Stimulated activated CD4-positive, alpha-beta T cell treated with anti-CD3 and anti-CD28 coated beads, Interleukin-15, amount 100 ng/mL, for 24 hours (primary cell): ENCODE results near the gene BTBD19.
"Not testable (repeated sequence)": the region's sequence is repeated elsewhere in the genome, so short reads cannot be mapped to it uniquely, and the experiment has no call there.

Experiments used
- DNase-seq: peaks from one replicate; pipeline ENCODE4 v3.0.0-alpha.2; 2020

BTBD19 gene

DNA sequence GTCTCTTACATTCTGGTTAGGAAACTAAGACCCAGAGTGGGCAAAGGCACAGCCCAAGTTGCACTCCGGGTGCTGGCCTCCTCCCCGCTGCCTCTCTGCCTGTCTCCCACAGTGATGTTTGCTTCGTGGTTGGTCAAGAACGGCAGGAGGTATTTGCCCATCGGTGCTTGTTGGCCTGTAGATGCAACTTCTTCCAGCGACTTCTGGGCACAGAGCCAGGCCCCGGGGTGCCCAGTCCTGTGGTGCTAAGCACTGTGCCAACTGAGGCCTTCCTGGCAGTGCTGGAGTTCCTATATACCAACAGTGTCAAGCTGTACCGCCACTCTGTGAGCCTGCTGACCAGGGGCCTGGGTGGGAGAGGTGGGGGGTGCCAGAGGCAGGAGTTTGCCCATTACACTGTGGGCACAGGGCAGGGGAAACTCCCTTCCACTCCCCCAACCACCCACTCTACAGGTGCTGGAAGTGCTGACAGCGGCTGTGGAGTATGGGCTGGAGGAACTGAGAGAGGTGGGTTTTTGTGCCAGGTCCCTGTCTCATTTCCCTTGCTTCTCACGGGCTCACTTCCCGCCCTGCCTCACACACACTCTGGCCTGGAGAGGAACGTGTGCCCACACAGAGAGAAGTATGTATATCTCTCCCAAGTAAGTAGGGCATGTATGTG is 1.9 kb downstream of the BTBD19 start:
- peak; percentile 64 for DNase-seq

DNA sequence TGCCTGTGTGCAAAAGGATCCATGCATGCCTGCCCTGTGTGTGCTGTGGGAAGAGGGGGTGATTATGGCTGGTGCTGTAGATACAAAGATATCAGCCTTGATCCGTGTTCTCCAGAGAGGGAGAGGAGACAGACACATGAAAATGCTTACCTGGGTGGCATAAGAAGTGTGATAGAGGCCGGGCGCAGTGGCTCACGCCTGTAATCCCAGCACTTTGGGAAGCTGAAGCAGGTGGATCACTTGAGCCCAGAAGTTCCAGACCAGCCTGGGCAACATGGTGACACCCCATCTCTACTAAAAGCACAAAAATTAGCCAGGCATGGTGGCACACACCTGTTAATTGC is 2.4 kb downstream of the BTBD19 start:
- not testable (repeated sequence) for DNase-seq

DNA sequence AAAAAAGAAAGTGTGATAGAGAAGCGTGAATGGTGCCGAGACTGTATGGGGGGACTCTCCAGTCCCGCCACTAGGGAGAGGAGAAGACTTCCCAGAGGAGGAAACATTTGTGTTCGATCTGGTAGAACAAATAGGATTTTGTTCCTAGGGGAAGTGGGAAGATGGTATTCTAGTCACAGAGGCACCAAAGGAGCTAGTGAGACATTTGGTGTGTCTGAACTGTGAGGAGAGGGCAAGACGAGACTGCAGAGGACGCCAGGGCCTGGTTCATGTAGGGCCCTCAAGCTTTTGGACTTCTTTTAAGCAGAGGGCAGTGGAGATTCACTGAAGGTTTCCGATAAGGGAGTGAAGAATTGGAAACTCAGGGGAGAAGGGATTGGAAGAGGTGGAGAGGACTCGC is 2.9 kb downstream of the BTBD19 start:
- no peak for DNase-seq

DNA sequence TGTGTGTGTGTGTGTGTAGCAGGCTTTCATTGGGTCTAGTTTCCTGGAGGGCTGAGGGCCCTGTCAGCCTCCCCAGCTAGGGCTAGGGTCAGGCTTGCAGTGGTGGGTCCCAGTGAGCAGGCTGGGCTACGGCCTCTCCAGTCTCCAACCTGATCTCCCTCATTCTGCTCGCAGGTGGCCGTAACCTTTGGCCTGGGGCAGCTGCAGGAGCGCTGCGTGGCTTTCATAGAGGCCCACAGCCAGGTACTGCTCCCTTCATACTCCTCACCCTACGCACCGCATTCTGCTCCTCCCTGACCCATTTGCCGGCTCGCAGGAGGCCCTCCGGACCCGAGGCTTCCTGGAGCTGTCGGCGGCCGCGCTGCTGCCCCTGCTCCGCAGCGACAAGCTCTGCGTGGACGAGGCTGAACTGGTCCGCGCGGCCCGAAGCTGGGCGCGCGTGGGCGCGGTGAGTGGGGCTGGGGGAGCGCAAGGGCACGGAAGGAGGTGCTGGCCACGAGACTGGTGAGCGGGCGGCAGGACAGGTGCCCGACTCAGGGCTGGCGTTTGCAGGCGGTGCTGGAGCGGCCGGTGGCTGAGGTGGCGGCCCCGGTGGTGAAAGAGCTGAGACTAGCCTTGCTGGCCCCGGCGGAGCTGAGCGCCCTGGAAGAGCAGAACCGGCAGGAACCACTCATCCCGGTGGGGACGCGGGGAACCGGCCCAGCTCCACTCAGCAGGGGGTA is 4.7 kb downstream of the BTBD19 start:
- DNase-seq, result no peak

DNA sequence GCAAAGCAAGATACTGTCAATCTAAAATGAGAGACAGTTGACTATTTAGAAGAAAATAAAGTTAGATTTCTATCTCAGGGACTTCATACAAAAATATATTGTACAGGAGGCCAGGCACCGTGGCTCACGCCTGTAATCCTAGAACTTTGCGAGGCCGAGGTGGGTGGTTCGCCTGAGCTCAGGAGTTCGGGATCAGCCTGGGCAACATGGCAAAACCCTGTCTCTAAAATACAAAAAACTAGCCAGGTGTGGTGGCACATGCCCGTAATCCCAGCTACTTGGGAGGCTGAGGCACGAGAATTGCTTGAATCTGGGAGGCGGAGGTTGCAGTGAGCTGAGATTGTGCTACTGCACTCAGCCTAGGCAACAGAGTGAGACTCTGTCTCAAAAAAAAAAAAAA is 7.6 kb downstream of the BTBD19 start:
- not testable (repeated sequence) for DNase-seq

GRCh38 chr1:44817307-44817706 is 9.0 kb downstream of the BTBD19 start:
- DNase-seq, result no peak

- no peak for DNase-seq
These were observed 9.6 kb downstream of the BTBD19 start for GRCh38 chr1:44817771-44818495.

GRCh38 chr1:44819196-44819607 is 10.9 kb downstream of the BTBD19 start:
- no peak for DNase-seq

GRCh38 chr1:44819608-44820327 is 11.4 kb downstream of the BTBD19 start:
- peak; percentile 92 for DNase-seq

DNA sequence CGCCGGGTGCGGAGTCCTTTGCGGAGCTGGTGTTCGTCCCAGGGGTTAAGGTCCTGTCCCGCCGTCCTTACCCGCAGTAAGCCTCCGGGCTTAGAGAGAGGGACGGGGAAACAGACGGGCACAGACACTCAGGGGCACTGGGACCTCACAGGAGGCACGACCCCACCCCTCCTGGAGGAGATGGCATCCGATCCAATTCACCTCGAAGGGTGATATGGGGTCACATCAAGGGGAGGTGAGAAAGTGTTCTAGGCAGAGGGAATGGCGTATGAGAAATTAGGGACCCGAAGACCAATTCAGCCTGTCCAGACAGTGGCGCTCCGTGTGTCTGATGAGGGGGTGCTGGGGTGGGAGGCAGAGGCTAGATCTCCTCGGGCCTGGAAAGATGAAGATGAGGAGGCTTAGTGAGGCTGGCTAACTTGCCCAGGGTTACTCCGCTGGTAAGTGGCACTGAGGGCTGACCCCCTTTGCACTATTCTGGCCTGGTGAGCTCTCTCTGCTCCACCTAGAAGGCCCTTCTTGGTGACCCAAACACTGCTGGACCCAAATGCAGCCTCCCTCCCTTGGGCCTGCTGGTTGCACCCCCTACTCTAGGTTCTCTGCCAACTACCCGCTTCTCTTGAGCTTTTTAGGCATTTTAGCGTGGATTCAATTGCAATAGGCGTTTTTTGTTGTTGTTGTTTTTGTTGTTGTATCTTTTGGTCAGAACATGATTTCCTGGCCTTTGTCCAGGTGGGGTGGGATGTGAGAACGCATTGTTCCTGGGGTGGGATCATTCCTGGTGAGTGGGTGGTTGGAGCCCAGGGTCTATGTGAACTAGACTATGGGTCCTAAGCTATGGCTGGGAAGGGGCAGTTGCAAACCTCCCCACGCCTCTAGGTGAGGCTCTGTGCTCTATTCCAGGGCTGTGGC is 12.3 kb downstream of the BTBD19 start:
- DNase-seq, result no peak

DNA sequence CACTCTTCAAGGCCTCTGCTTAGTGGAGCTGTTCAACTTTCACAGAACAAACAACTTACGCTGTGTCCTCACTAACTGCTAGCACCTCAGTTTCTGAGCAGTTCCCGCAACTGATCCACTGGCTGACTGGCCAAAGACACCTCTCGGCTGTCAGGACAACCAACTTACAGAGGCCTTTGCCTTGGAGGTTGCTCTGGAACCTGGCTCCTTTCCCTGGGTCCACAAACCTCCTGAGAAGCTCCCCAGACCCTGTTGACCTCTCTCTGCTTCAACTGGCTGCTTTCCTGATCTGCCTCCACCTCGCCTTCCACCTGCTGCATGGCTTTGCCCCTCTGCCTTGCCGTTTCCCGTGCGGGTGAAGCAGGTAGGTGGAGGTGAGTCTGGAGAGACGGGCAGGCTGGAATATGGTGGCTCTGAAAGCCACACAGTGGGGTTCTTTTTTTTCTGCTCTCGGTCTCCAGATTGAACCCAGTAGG is 13.0 kb downstream of the BTBD19 start:
- DNase-seq, result no peak

DNA sequence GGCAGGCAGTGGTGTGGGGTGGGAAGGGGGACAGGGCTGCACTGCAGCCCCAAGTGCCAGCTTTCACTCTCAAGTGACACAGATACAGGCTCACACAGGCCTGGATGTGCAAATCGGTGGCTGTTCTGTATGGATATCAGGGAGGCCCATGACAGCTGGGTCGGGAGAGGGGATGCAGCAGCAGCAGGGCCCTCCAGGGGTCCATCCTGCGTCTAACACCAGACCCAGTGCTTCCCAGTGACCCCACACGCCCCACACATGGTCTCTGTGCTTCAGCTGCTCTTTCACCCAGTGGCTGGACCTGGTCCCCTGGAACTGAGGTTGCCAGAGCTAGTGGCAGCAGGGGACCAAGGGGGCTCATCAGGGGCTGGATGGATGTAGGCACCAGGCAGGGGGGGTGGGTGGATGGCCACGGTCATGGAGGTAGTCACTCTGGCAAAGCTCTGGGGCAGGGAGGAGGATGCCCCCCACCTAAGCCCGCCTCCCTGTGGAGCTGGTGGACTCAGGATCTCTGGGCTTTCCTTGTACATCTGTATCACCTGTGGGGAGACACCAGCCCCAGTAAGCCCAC is 13.9 kb downstream of the BTBD19 start:
- no peak for DNase-seq

- DNase-seq, result no peak
These were observed 14.7 kb downstream of the BTBD19 start for GRCh38 chr1:44822981-44823451.

GRCh38 chr1:44824392-44824791 is 16.1 kb downstream of the BTBD19 start:
- DNase-seq, result not testable (repeated sequence)

DNA sequence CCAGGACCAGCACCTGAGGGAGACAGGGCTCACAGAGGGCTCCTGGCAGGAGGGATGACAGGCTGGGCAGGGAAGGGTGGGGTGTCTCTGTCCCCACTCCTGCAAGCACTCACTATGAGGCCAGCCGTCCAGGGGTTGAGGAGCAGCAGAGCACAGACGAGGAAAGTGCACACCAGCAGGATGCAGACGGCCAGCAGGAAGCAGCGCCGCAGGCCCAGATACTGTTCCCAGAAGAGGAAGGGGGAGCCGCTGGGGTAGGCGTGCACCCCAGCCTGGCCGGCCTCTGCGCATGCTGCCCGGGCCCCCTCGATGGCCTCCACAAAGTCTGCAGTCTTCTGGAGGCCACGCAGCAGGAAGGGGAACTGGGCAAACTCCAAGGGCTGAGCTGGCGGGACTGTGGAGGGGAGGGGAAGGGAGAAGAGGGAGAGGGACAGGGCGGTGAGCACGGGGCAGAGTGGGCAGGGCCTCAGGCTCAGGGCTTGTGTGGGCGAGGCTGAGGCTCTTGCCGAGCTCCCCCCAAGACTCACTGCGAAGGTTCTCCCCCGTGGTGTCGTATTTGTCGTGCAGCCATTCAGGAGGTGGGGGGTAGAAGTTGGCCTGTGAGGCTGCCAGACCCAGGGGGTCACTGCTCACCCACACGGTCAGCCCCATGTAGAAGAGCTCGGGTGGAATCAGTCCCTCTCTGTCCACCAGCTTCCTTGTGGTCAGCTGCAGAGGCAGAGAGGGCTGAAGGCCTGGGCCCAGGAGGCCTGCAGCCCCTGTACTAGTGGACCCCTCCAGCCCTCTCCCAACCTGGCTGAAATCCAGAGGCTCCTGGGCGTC is 18.3 kb downstream of the BTBD19 start:
- no peak for DNase-seq

GRCh38 chr1:44827197-44828002 is 19.1 kb downstream of the BTBD19 start:
- DNase-seq, result peak; percentile 14

- DNase-seq, result no peak
These were observed 19.8 kb downstream of the BTBD19 start for GRCh38 chr1:44828003-44828651.

DNA sequence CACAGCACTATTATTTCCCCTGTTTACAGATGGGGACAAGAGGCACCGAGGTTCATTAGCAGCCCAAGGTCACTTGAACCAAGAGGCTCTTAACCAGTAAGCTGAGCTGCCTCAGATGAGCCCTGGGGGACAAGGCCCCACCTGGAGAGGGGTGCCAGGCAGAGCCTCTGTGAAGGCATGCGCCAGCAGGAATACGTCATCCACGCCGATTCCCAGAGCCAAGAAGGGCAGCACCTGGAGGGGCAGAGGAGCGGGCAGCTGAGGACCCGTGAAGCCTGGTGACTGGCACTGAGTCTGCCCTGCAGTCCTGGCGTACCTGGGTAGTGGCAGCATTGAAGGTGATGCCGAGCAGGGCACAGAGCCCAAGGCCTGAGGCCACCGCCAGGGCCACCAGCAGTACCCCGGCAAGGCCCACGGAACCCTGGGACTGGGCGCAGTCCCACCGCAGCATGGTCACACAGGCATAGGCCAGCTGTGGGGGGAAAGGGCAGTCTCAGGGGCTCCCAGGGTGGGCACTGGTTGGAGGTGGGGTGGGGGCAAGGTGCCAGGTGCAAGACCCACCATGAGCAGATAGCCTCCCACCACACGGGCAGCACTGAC is 20.6 kb downstream of the BTBD19 start:
- DNase-seq, result no peak
